K562 (cell line): Measurements from ENCODE around the gene SEMA5A. TPM values are rescaled to one million over a fixed set of nuclear protein-coding genes. Genes with fewer than 3 reads are reported as not detected.

ENCODE experiments used
- ASH1L ChIP-seq: fragments of 450-650 bp; IDR thresholded peaks from 2 replicates; pipeline ENCODE4 v1.6.1; 2018; ENCODE audit warnings: borderline replicate concordance, mild to moderate bottlenecking, low read depth; ENCODE audit not compliant: partially characterized antibody
- SIX5 ChIP-seq, 2 experiments: IDR thresholded peaks; 2 replicates each; pipeline ENCODE4 v1.6.1; 2011; ENCODE audit warnings: low read length in 2 of 2, borderline replicate concordance in 1 of 2, low read depth in 1 of 2, mild to moderate bottlenecking in 1 of 2, moderate library complexity in 1 of 2; ENCODE audit not compliant: insufficient read depth in 1 of 2
- ZNF407 ChIP-seq: fragments of 450-650 bp; IDR thresholded peaks from 2 replicates; pipeline ENCODE4 v1.6.1; 2016; ENCODE audit warnings: low read depth
- polyA plus RNA-seq, 8 experiments: library from polyadenylated mRNA; depleted of rRNA in 4 of 8; stranded (reverse) in 5 of 8; unstranded in 3 of 8; fragments of >200 nt; fragmentation: Nextera tagmentation in 2 of 8; fragmentation: Illumina TruSeq in 1 of 8; extraction: Ambion mirVana in 2 of 8; extraction: Trizol in 1 of 8; gene quantifications; 2 replicates each; pipeline versions ENCODE4 v1.2.1 to v1.2.3, GENCODE V29; 2011 to 2014; ENCODE audit warnings: inconsistent platforms in 1 of 8, missing spikeins in 1 of 8
- total RNA-seq, 7 experiments: library from RNA; depleted of rRNA in 6 of 7; stranded (reverse); fragments of >200 nt in 6 of 7; fragmentation: Illumina TruSeq in 2 of 7; extraction: Trizol in 2 of 7; gene quantifications; 2 replicates each; pipeline versions ENCODE4 v1.2.1 to v1.2.3, GENCODE V29; 2011 to 2021; ENCODE audit warnings: low replicate concordance in 1 of 7
- TF ChIP-seq, protein P1 (sequence below): fragments of 450-650 bp; IDR thresholded peaks from 2 replicates; pipeline ENCODE4 v1.6.1; 2016; ENCODE audit warnings: antibody characterized with exemption
- TF ChIP-seq, protein P2 (sequence below): fragments of 250-450 bp; sonication (Bioruptor Pico); IDR thresholded peaks from 2 replicates; pipeline ENCODE4 v1.4.0; 2020; ENCODE audit warnings: mild to moderate bottlenecking, moderate library complexity, borderline replicate concordance

SEMA5A gene
- total and polyA plus RNA-seq, 9 of the 15 experiments (the other 6 are each of a cell fraction or from before 2014, with no cell fraction given) = 0.02 TPM; not detected in 8

DNA sequence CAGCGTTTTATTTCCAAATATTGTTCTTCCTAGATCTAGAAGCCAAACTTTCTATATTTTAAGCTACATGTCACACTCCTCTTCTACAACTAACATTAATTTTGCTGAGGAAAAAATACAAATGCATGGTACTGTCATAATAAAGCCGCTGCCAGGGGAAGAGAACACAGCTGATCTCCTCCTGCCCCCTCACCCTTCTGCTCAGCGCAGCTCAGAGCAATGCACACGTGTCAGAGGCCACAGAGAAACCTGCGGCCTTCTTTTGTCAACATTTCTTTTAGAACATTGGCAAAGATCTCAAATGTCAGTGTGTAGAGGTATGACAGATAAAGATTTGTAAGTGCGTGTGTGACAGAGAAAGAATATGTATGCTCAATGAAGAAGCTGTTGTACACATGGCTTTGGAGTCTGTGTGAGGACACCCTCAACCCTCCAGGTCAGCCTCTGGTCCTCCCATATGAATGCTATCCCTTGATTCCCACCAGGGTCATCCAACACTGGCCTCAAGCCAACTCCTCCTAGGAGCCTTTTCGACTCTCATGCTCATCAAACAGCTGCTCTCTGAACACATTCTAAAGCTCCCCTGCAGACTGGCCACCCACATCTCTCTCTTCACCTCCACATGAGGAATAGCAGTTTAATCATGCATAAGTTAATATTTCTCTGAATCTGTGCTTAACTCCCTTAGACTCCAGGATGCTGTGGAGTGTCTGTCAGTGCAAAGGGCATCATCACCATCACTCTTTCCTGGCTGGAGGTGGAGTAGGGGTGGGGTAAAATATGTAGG, 43.4 kb upstream of the SEMA5A start (continued):
- no peak for TF ChIP-seq ZNF407
- TF ChIP-seq, protein P1, sequence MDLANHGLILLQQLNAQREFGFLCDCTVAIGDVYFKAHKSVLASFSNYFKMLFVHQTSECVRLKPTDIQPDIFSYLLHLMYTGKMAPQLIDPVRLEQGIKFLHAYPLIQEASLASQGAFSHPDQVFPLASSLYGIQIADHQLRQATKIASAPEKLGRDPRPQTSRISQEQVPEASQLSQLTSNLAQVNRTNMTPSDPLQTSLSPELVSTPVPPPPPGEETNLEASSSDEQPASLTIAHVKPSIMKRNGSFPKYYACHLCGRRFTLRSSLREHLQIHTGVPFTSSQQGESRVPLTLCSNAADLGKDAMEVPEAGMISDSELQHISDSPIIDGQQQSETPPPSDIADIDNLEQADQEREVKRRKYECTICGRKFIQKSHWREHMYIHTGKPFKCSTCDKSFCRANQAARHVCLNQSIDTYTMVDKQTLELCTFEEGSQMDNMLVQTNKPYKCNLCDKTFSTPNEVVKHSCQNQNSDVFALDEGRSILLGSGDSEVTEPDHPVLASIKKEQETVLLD = no peak
- no peak for TF ChIP-seq SIX5 (IDR thresholded peaks at IDR 0.05; ENCODE audit: borderline replicate concordance in 1 of 2, insufficient read depth in 1 of 2, low read depth in 1 of 2, low read length in 2 of 2)
- TF ChIP-seq, protein P2, sequence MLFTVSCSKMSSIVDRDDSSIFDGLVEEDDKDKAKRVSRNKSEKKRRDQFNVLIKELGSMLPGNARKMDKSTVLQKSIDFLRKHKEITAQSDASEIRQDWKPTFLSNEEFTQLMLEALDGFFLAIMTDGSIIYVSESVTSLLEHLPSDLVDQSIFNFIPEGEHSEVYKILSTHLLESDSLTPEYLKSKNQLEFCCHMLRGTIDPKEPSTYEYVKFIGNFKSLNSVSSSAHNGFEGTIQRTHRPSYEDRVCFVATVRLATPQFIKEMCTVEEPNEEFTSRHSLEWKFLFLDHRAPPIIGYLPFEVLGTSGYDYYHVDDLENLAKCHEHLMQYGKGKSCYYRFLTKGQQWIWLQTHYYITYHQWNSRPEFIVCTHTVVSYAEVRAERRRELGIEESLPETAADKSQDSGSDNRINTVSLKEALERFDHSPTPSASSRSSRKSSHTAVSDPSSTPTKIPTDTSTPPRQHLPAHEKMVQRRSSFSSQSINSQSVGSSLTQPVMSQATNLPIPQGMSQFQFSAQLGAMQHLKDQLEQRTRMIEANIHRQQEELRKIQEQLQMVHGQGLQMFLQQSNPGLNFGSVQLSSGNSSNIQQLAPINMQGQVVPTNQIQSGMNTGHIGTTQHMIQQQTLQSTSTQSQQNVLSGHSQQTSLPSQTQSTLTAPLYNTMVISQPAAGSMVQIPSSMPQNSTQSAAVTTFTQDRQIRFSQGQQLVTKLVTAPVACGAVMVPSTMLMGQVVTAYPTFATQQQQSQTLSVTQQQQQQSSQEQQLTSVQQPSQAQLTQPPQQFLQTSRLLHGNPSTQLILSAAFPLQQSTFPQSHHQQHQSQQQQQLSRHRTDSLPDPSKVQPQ (CRISPR knock-in tag) = no peak
- TF ChIP-seq ASH1L = no peak
